CD14-positive monocyte (primary cell): ENCODE data around the gene ATXN1. TPM values are rescaled to one million over a fixed set of nuclear protein-coding genes. Genes with fewer than 3 reads are reported as not detected.

Source experiments
- DNase-seq, 3 donors: peaks; one replicate each; pipeline ENCODE4 v3.0.0-alpha.2; 2011 to 2022
- H2AFZ ChIP-seq: 2 replicates; pipeline ENCODE4 v1.6.0; 2012; ENCODE audit warnings: mild to moderate bottlenecking, low read depth, low read length, inconsistent platforms; ENCODE audit not compliant: insufficient read depth, poor library complexity, severe bottlenecking
- H3K27ac ChIP-seq, 2 donors: 1 replicate in 1 of 2; 2 replicates in 1 of 2; pipeline ENCODE4 v1.5.1; 2012 to 2013; ENCODE audit warnings: low read length in 2 of 2, control low read depth in 1 of 2, inconsistent platforms in 1 of 2, low read depth in 1 of 2, mild to moderate bottlenecking in 1 of 2
- H3K27me3 ChIP-seq, 2 donors: one replicate each; pipeline versions ENCODE4 v1.6.0 to v1.6.1; 2011 to 2013; ENCODE audit warnings: low read length in 2 of 2; ENCODE audit not compliant: control insufficient read depth in 2 of 2, insufficient read depth in 2 of 2
- H3K36me3 ChIP-seq, 2 donors: replicated peaks in 1 of 2; 1 replicate in 1 of 2; 2 replicates in 1 of 2; pipeline versions ENCODE4 v1.5.1 to v1.6.1; 2012 to 2013; ENCODE audit warnings: low read length in 2 of 2, control low read depth in 1 of 2, inconsistent platforms in 1 of 2, mild to moderate bottlenecking in 1 of 2; ENCODE audit not compliant: insufficient read depth in 2 of 2, control insufficient read depth in 1 of 2
- H3K4me1 ChIP-seq, 2 donors: 1 replicate in 1 of 2; 2 replicates in 1 of 2; pipeline versions ENCODE4 v1.5.1 to v1.6.1; 2012 to 2013; ENCODE audit warnings: low read length in 2 of 2, control low read depth in 1 of 2, inconsistent platforms in 1 of 2, mild to moderate bottlenecking in 1 of 2, moderate library complexity in 1 of 2; ENCODE audit not compliant: insufficient read depth in 2 of 2, control insufficient read depth in 1 of 2
- H3K4me2 ChIP-seq: replicated peaks from 2 replicates; pipeline ENCODE3; 2012; ENCODE audit warnings: low read length, moderate library complexity, mild to moderate bottlenecking; ENCODE audit not compliant: poor library complexity, severe bottlenecking; ENCODE audit errors: extremely low read depth
- H3K4me3 ChIP-seq, 3 experiments: fragments of 200-600 bp in 1 of 3; sonication (generic) in 1 of 3; replicated peaks in 1 of 3; 1 replicate in 2 of 3; 2 replicates in 1 of 3; pipeline ENCODE4 v1.5.1; 2011 to 2013; ENCODE audit warnings: low read length in 3 of 3, mild to moderate bottlenecking in 3 of 3, control low read depth in 2 of 3, low read depth in 2 of 3, inconsistent platforms in 1 of 3, moderate library complexity in 1 of 3
- H3K79me2 ChIP-seq: 2 replicates; pipeline ENCODE4 v1.6.0; 2012; ENCODE audit warnings: mild to moderate bottlenecking, control low read depth, inconsistent platforms, low read length, moderate library complexity; ENCODE audit not compliant: insufficient read depth
- H3K9ac ChIP-seq: 2 replicates; pipeline ENCODE4 v1.6.0; 2017; ENCODE audit warnings: low read length, mild to moderate bottlenecking; ENCODE audit not compliant: insufficient read depth, poor library complexity, severe bottlenecking
- H3K9me3 ChIP-seq, 2 donors: replicated peaks in 1 of 2; 1 replicate in 1 of 2; 2 replicates in 1 of 2; pipeline versions ENCODE4 v1.5.1 to v1.6.1; 2012 to 2013; ENCODE audit warnings: low read length in 2 of 2, control low read depth in 1 of 2; ENCODE audit not compliant: control insufficient read depth in 1 of 2, insufficient read depth in 1 of 2
- H4K20me1 ChIP-seq: 2 replicates; pipeline ENCODE4 v1.6.0; 2012; ENCODE audit warnings: mild to moderate bottlenecking, low read length, control low read depth, moderate library complexity; ENCODE audit not compliant: insufficient read depth
- H3K27ac Mint-ChIP-seq, 7 donors: one replicate each; pipeline ENCODE4 v1.8.0; 2020; ENCODE audit warnings: mild to moderate bottlenecking in 7 of 7, mixed read lengths in 7 of 7, moderate library complexity in 6 of 7, inconsistent platforms in 2 of 7
- H3K27me3 Mint-ChIP-seq, 3 donors: one replicate each; pipeline ENCODE4 v1.8.0; 2021 to 2022; ENCODE audit warnings: low read depth in 3 of 3, mild to moderate bottlenecking in 3 of 3, mixed read lengths in 3 of 3, moderate library complexity in 3 of 3, inconsistent platforms in 1 of 3
- H3K36me3 Mint-ChIP-seq, 2 donors: one replicate each; pipeline ENCODE4 v1.8.0; 2020; ENCODE audit warnings: mixed read lengths in 2 of 2, inconsistent platforms in 1 of 2, mild to moderate bottlenecking in 1 of 2
- H3K4me1 Mint-ChIP-seq: one replicate; pipeline ENCODE4 v1.8.0; 2020; ENCODE audit warnings: mild to moderate bottlenecking, mixed read lengths
- H3K4me3 Mint-ChIP-seq, 2 donors: one replicate each; pipeline ENCODE4 v1.8.0; 2020; ENCODE audit warnings: mild to moderate bottlenecking in 2 of 2, mixed read lengths in 2 of 2, moderate library complexity in 1 of 2
- H3K9me3 Mint-ChIP-seq, 7 donors: one replicate each; pipeline ENCODE4 v1.8.0; 2020 to 2022; ENCODE audit warnings: mixed read lengths in 7 of 7, mild to moderate bottlenecking in 6 of 7, moderate library complexity in 6 of 7, inconsistent platforms in 2 of 7
- WGBS: methylation state at CpG from one replicate; pipeline ENCODE4 v1.1.5; 2013; ENCODE audit warnings: missing lambda C conversion rate; ENCODE audit not compliant: insufficient coverage; 5-methylcytosine and 5-hydroxymethylcytosine counted together
- intact Hi-C, 2 donors: fragments of 100-400 bp; cut with micrococcal nuclease; formaldehyde crosslinking; loops; one replicate each; pipeline versions ENCODE4 v1.15.0 to v1.15.1; 2023
- polyA plus RNA-seq, 3 donors: library from polyadenylated mRNA; depleted of rRNA in 1 of 3; unstranded in 2 of 3; stranded (reverse) in 1 of 3; fragments of 300-500 nt in 2 of 3; fragments of >200 nt in 1 of 3; fragmentation: Illumina TruSeq in 2 of 3; gene quantifications; 1 replicate in 2 of 3; 2 replicates in 1 of 3; pipeline ENCODE4 v1.2.3, GENCODE V29; 2012 to 2021
- TF ChIP-seq, protein P1 (sequence below): fragments of 200-600 bp; IDR thresholded peaks from one replicate; pipeline ENCODE4 v1.8.0; 2022; ENCODE audit warnings: antibody characterized with exemption, mild to moderate bottlenecking

The ATXN1 gene
- polyA plus RNA-seq, 3 donors = 8.8 to 19.1 (median 10.9) TPM

DNA sequence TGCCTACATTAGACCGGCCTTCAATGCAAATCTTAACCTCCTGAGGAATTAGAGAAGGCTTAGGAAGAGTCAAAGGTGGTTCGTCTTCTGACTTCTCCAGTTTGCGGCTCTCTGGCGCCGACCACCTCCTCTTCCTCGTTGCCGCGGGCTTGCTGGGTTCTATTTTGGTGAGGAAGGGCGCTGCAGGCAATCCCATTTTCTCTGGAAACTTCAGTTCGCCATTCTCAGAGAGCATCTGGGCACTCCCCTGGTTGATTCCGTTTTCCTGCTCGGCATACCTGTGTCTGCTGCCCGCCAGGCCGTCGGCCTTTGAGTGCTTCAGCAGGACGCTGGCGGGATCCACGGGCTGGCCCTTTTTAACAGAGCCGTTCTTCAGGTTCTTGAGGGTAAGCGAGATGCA lies 454.9 kb downstream of the ATXN1 start:
- H3K36me3 ChIP-seq = peaks cover 20 to 53% of the 10 kb centered on the region in 2 donors
- H3K4me3 Mint-ChIP-seq = no peak overlapping the region

DNA sequence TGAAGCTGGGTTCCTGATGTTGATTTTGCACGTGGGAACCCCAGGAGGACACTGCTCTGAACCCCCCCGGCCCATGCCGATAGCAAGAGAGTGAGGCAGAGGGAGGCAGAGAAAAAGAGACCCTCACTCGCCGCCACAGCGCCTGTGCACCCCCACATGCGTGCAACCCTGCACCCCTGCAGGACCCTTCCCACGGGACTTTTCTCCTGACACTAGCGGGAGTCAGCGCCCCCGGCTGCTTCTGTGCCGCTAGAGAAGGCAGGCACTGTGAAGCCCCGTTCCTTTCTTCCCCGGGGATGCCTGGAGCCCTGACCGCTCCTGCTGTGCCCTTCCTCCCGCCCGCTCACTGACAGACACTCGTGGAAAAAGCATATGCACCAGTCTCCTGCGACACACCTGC lies 455.5 kb downstream of the ATXN1 start:
- H3K36me3 Mint-ChIP-seq = peaks cover 60 to 82% of the 10 kb centered on the region in 2 donors
- no peaks in the 10 kb centered on the region for H4K20me1 ChIP-seq
- H3K4me1 Mint-ChIP-seq = peaks cover 15% of the 10 kb centered on the region
- H2AFZ ChIP-seq = no peak overlapping the region
- H3K4me3 ChIP-seq = no peak overlapping the region
- no peaks in the 10 kb centered on the region for H3K9me3 ChIP-seq
- TF ChIP-seq, protein P1, sequence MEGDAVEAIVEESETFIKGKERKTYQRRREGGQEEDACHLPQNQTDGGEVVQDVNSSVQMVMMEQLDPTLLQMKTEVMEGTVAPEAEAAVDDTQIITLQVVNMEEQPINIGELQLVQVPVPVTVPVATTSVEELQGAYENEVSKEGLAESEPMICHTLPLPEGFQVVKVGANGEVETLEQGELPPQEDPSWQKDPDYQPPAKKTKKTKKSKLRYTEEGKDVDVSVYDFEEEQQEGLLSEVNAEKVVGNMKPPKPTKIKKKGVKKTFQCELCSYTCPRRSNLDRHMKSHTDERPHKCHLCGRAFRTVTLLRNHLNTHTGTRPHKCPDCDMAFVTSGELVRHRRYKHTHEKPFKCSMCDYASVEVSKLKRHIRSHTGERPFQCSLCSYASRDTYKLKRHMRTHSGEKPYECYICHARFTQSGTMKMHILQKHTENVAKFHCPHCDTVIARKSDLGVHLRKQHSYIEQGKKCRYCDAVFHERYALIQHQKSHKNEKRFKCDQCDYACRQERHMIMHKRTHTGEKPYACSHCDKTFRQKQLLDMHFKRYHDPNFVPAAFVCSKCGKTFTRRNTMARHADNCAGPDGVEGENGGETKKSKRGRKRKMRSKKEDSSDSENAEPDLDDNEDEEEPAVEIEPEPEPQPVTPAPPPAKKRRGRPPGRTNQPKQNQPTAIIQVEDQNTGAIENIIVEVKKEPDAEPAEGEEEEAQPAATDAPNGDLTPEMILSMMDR = no peak
- peaks cover 0 to 2% (median 0%) of the 10 kb centered on the region in 7 donors for H3K9me3 Mint-ChIP-seq
- intact Hi-C loops = no loop called here
- peaks cover 0 to 4% of the 10 kb centered on the region in 2 donors for H3K4me1 ChIP-seq
- H3K79me2 ChIP-seq = no peaks in the 10 kb centered on the region
- H3K27ac Mint-ChIP-seq = peak overlapping the region in 1 of 7 donors; percentile 14
- WGBS = 87% methylated on average over 13 of the region's 19 CpGs
- DNase-seq = no peak
- no peaks in the 10 kb centered on the region for H3K27me3 Mint-ChIP-seq
- no peak overlapping the region for H3K27ac ChIP-seq
- H3K4me3 Mint-ChIP-seq = no peak overlapping the region
- H3K27me3 ChIP-seq = no peaks in the 10 kb centered on the region
- peaks cover 20 to 55% of the 10 kb centered on the region in 2 donors for H3K36me3 ChIP-seq
- H3K9ac ChIP-seq = no peak overlapping the region
- no peak overlapping the region for H3K4me2 ChIP-seq

More for the DNA sequence above, 454.9 kb downstream of the ATXN1 start:
- Mint-ChIP-seq H3K27me3 (no peaks in the 10 kb centered on the region), H3K27ac (peak overlapping the region in 1 of 7 donors; percentile 4), H3K4me1 (peaks cover 15% of the 10 kb centered on the region), H3K36me3 (peaks cover 56 to 78% of the 10 kb centered on the region in 2 donors), H3K9me3 (peaks cover 0 to 2% (median 0%) of the 10 kb centered on the region in 7 donors)
- H2AFZ ChIP-seq = no peak overlapping the region
- no peaks in the 10 kb centered on the region for H3K79me2 ChIP-seq
- intact Hi-C loops = no loop called here
- H3K27me3 ChIP-seq = no peaks in the 10 kb centered on the region
- no peak overlapping the region for H3K9ac ChIP-seq
- H3K4me3 ChIP-seq = no peak overlapping the region
- no peak for DNase-seq
- peaks cover 0 to 4% of the 10 kb centered on the region in 2 donors for H3K4me1 ChIP-seq
- no peaks in the 10 kb centered on the region for H3K9me3 ChIP-seq
- no peak overlapping the region for H3K27ac ChIP-seq
- H4K20me1 ChIP-seq = no peaks in the 10 kb centered on the region
- TF ChIP-seq, protein P1 = no peak
- 96% methylated on average over 16 of the region's 20 CpGs for WGBS
- no peak overlapping the region for H3K4me2 ChIP-seq
